ENCODE data around the gene SLC24A3. TPM values are rescaled to one million over a fixed set of nuclear protein-coding genes. Genes with fewer than 3 reads are reported as not detected.
"Not testable (repeated sequence)": the region's sequence is repeated elsewhere in the genome, so short reads cannot be mapped to it uniquely, and the experiment has no call there.

SLC24A3 gene
- total RNA-seq, 4 donors from 2014 or later, result 1.6 to 38.8 (median 3.7) TPM

DNA sequence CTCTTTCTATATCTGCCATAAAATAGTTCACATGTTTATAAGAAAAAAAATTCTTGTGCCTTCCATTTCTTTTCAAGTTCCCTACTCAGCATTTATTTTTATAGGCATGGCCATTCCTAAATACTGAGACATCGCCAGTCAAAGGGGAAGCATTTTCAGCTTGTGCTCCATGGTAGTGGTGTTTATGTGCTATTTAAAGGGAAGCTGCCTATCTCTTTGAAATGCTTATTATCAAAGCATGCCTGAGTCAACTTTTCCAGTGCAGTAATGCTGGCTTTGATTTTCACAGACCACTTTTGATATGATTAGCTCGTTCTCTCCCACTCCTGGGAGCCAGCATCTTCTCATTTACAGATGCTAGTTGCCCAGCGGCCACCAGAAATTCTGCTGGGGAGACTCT is 421.5 kb downstream of the SLC24A3 start:
- no peak for DNase-seq
- TF ChIP-seq POLR2A (IDR thresholded peaks at IDR 0.05), result no peak
- no peak for TF ChIP-seq CTCF (IDR thresholded peaks at IDR 0.05)
- Histone ChIP-seq H3K36me3 (no peaks in the 10 kb centered on the region), H3K27me3 (no peaks in the 10 kb centered on the region), H3K4me1 (no peaks in the 10 kb centered on the region), H3K9me3 (no peaks in the 10 kb centered on the region), H3K4me3 (no peak overlapping the region), H3K27ac (no peak overlapping the region)

DNA sequence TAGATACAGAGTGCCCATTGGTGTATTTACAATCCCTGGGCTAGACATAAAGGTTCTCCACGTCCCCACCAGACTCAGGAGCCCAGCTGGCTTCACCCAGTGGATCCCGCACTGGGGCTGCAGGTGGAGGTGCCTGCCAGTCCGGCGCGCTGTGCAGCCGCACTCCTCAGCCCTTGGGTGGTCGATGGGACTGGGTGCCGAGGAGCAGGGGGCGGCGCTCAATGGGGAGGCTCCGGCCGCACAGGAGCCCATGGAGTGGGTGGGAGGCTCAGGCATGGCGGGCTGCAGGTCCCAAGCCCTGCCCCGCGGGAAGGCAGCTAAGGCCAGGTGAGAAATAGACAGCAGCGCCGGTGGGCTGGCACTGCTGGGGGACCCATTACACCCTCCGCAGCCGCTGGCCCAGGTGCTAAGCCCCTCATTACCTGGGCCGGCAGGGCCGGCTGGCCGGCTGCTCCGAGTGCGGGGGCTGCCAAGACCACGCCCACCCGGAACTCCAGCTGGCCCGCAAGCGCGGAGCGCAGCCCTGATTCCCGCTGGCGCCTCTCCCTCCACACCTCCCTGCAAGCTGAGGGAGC is 427.1 kb downstream of the SLC24A3 start:
- H3K9me3 ChIP-seq, H3K27me3 ChIP-seq, H3K36me3 ChIP-seq, DNase-seq, H3K4me1 ChIP-seq, H3K4me3 ChIP-seq, H3K27ac ChIP-seq: not testable (repeated sequence)

DNA sequence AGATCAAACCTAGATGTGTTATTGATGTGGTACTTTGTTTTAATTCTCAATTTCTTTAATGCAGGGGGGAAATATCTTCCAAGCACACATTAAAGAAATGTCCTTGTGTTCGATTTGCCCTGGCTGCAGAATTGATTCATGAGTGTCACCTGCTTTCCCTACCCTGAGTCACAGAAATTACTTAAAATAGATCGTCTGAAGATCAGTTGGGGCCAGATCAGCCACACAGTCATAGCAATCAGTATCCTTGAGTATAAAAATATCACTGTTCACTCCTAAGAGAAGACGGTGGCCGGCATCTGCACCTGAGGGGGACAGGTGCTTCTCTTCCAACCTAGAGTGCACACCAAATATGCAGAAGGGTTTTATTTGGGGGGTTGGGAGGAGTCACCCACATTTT is 430.4 kb downstream of the SLC24A3 start:
- H3K9me3 ChIP-seq, result no peaks in the 10 kb centered on the region
- no peaks in the 10 kb centered on the region for H3K27me3 ChIP-seq
- TF ChIP-seq CTCF (IDR thresholded peaks at IDR 0.05), result no peak
- no peak for TF ChIP-seq POLR2A (IDR thresholded peaks at IDR 0.05)

GRCh38 chr20:19644085-19644484 is 431.6 kb downstream of the SLC24A3 start:
- H3K36me3 ChIP-seq, result no peaks in the 10 kb centered on the region
- H3K27me3 ChIP-seq, result no peaks in the 10 kb centered on the region
- no peaks in the 10 kb centered on the region for H3K9me3 ChIP-seq
- TF ChIP-seq CTCF (IDR thresholded peaks at IDR 0.05) (no peak), POLR2A (IDR thresholded peaks at IDR 0.05) (no peak)
- H3K27ac ChIP-seq, result no peak overlapping the region
- H3K4me3 ChIP-seq, result no peak overlapping the region
- no peaks in the 10 kb centered on the region for H3K4me1 ChIP-seq
- DNase-seq, result no peak

More for the DNA sequence above, 430.4 kb downstream of the SLC24A3 start:
- no peaks in the 10 kb centered on the region for H3K4me1 ChIP-seq
- H3K27ac ChIP-seq, result no peak overlapping the region
- no peak for DNase-seq
- H3K36me3 ChIP-seq, result no peaks in the 10 kb centered on the region
- no peak overlapping the region for H3K4me3 ChIP-seq

GRCh38 chr20:19646963-19647362 is 434.5 kb downstream of the SLC24A3 start:
- no peaks in the 10 kb centered on the region for H3K27me3 ChIP-seq
- no peak for TF ChIP-seq POLR2A (IDR thresholded peaks at IDR 0.05)
- no peak overlapping the region for H3K27ac ChIP-seq
- no peaks in the 10 kb centered on the region for H3K36me3 ChIP-seq
- H3K4me1 ChIP-seq, result no peaks in the 10 kb centered on the region
- no peak for DNase-seq
- no peaks in the 10 kb centered on the region for H3K9me3 ChIP-seq
- H3K4me3 ChIP-seq, result no peak overlapping the region

GRCh38 chr20:19648024-19648423 is 435.6 kb downstream of the SLC24A3 start:
- Histone ChIP-seq H3K4me3 (no peak overlapping the region), H3K4me1 (no peaks in the 10 kb centered on the region), H3K36me3 (no peaks in the 10 kb centered on the region), H3K9me3 (no peaks in the 10 kb centered on the region), H3K27ac (no peak overlapping the region), H3K27me3 (no peaks in the 10 kb centered on the region)
- TF ChIP-seq POLR2A (IDR thresholded peaks at IDR 0.05), result no peak
- TF ChIP-seq CTCF (IDR thresholded peaks at IDR 0.05), result no peak
- no peak for DNase-seq

DNA sequence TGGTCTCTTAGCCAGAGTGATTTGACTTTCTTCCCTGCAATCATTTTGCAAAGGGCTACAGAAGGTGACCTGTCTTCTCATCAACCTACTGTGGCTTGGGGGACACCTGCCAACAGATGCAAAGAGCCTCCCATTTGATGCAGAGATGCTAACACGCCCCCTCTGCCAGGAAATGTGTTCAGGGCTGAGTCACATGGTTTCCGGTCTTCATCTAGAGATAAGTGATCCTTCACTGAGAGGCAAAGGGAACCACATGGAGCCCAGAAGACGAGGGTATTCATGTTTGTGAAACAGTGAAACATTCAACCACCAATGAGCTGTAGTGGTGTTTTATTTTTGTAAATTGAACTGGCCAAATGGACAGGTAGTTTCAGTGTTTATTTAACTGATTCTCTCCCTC is 436.6 kb downstream of the SLC24A3 start:
- no peak overlapping the region for H3K4me3 ChIP-seq
- no peaks in the 10 kb centered on the region for H3K27me3 ChIP-seq
- no peaks in the 10 kb centered on the region for H3K4me1 ChIP-seq
- H3K27ac ChIP-seq, result no peak overlapping the region
- DNase-seq, result no peak
- no peaks in the 10 kb centered on the region for H3K9me3 ChIP-seq
- H3K36me3 ChIP-seq, result no peaks in the 10 kb centered on the region
- no peak for TF ChIP-seq CTCF (IDR thresholded peaks at IDR 0.05)
- no peak for TF ChIP-seq POLR2A (IDR thresholded peaks at IDR 0.05)
